Uterus (tissue), 4 donors: ENCODE data around the gene SAMMSON. TPM values are rescaled to one million over a fixed set of nuclear protein-coding genes. Genes with fewer than 3 reads are reported as not detected.

ENCODE experiments used
- DNase-seq, 2 donors: peaks; one replicate each; pipeline ENCODE4 v3.0.0-alpha.2; 2019 to 2020
- H3K27ac ChIP-seq, 2 donors: fragments of 200-600 bp; sonication (generic); 1 replicate in 1 of 2; 2 replicates in 1 of 2; pipeline ENCODE4 v1.5.1; 2016 to 2018
- H3K27me3 ChIP-seq, 2 donors: fragments of 200-600 bp; sonication (generic); one replicate each; pipeline ENCODE4 v1.5.1; 2018 to 2019; ENCODE audit warnings: control low read depth in 1 of 2
- H3K36me3 ChIP-seq, 2 donors: fragments of 200-600 bp; sonication (generic); one replicate each; pipeline ENCODE4 v1.5.1; 2019; ENCODE audit warnings: control low read depth in 1 of 2
- H3K4me1 ChIP-seq, 2 donors: fragments of 200-600 bp; sonication (generic); one replicate each; pipeline ENCODE4 v1.5.1; 2018 to 2019; ENCODE audit warnings: control low read depth in 1 of 2
- H3K4me3 ChIP-seq, 2 donors: fragments of 200-600 bp; sonication (generic); 1 replicate in 1 of 2; 2 replicates in 1 of 2; pipeline ENCODE4 v1.5.1; 2018 to 2019; ENCODE audit warnings: mild to moderate bottlenecking in 1 of 2
- H3K9me3 ChIP-seq, 2 donors: fragments of 200-600 bp; sonication (generic); one replicate each; pipeline ENCODE4 v1.5.1; 2019; ENCODE audit warnings: control low read depth in 1 of 2
- CTCF ChIP-seq, 4 experiments: fragments of 200-600 bp in 2 of 4; fragments of 450-650 bp in 2 of 4; sonication (generic) in 2 of 4; IDR thresholded peaks; one replicate each; pipeline ENCODE4 v1.5.1; 2016 to 2019; ENCODE audit warnings: antibody characterized with exemption in 4 of 4, mild to moderate bottlenecking in 2 of 4, moderate library complexity in 1 of 4
- POLR2A ChIP-seq, 2 donors: fragments of 450-650 bp; IDR thresholded peaks; one replicate each; pipeline ENCODE4 v1.6.1; 2016; ENCODE audit warnings: antibody characterized with exemption in 2 of 2, mild to moderate bottlenecking in 1 of 2, moderate library complexity in 1 of 2
- intact Hi-C: fragments of 100-400 bp; cut with DNase I; formaldehyde crosslinking; loops from one replicate; pipeline ENCODE4 v1.15.1; 2023; ENCODE audit warnings: low total_unique reads
- total RNA-seq, 4 donors: library from RNA; depleted of rRNA in 3 of 4; stranded (reverse); fragments of >200 nt in 3 of 4; gene quantifications; one replicate each; pipeline versions ENCODE4 v1.1.0 to v1.2.4, GENCODE V29; 2014 to 2023
- donor health status: DM: yes; HTN: yes; CAD: no.

Gene SAMMSON
- total RNA-seq, 4 donors from 2014 or later, result 0.21 to 0.62 TPM; not detected in 2

GRCh38 chr3:70119879-70120278, 120.3 kb downstream of the SAMMSON start:
- DNase-seq, result no peak
- Histone ChIP-seq H3K4me3 (no peak overlapping the region), H3K27ac (no peak overlapping the region), H3K4me1 (no peaks in the 10 kb centered on the region), H3K27me3 (peaks cover 0 to 3% of the 10 kb centered on the region in 2 donors), H3K9me3 (no peaks in the 10 kb centered on the region), H3K36me3 (no peaks in the 10 kb centered on the region)
- TF ChIP-seq CTCF (IDR thresholded peaks at IDR 0.05), result no peak
- no peak for TF ChIP-seq POLR2A (IDR thresholded peaks at IDR 0.05)
- intact Hi-C loops, result no loop called here
